Activated CD4-positive, alpha-beta T cell treated with anti-CD3 and anti-CD28 coated beads for 36 hours (primary cell): ENCODE data around the gene ANKRD40. TPM values are rescaled to one million over a fixed set of nuclear protein-coding genes. Genes with fewer than 3 reads are reported as not detected.
A peak's percentile ranks its signal among the peaks of the same experiment; 100 is the strongest.
"Not testable (repeated sequence)": the region's sequence is repeated elsewhere in the genome, so short reads cannot be mapped to it uniquely, and the experiment has no call there.

Experiments used
- ATAC-seq: fragments of 200-7000 bp; cut with Tn5 transposase; one replicate; pipeline ENCODE4 v1.10.0; 2021; ENCODE audit warnings: mild to moderate bottlenecking, moderate library complexity
- CTCF ChIA-PET: fragments of 350-600 bp; sonication (Branson Sonifier 250); formaldehyde crosslinking; loops from one replicate; lab custom pipeline; 2021; ENCODE audit warnings: antibody characterized with exemption; lab: Charles Lee
- POLR2A ChIA-PET: fragments of 350-600 bp; sonication (Branson Sonifier 250); formaldehyde crosslinking; loops from one replicate; lab custom pipeline; 2021; ENCODE audit warnings: antibody characterized with exemption, inconsistent platforms; lab: Charles Lee
- DNase-seq: peaks from one replicate; pipeline ENCODE4 v3.0.0-alpha.2; 2020
- H3K27ac Mint-ChIP-seq: one replicate; pipeline ENCODE4 v1.8.0; 2021; ENCODE audit warnings: mixed read lengths
- H3K27me3 Mint-ChIP-seq: one replicate; pipeline ENCODE4 v1.8.0; 2021; ENCODE audit warnings: mixed read lengths
- H3K36me3 Mint-ChIP-seq: one replicate; pipeline ENCODE4 v1.8.0; 2021; ENCODE audit warnings: low read depth, mixed read lengths
- H3K4me1 Mint-ChIP-seq: one replicate; pipeline ENCODE4 v1.8.0; 2021; ENCODE audit warnings: mixed read lengths
- H3K4me3 Mint-ChIP-seq: one replicate; pipeline ENCODE4 v1.8.0; 2021; ENCODE audit warnings: mild to moderate bottlenecking, moderate library complexity, mixed read lengths
- H3K9me3 Mint-ChIP-seq: one replicate; pipeline ENCODE4 v1.8.0; 2021; ENCODE audit warnings: low read depth, mixed read lengths
- intact Hi-C, 2 experiments: fragments of 100-400 bp; cut with DNase I in 1 of 2; cut with micrococcal nuclease in 1 of 2; formaldehyde crosslinking; loops; one replicate each; pipeline versions ENCODE4 v1.14.2 to v1.15.1; 2022 to 2024; cut with DNase I, micrococcal nuclease
- total RNA-seq, 2 experiments: library from RNA; stranded (reverse); gene quantifications; one replicate each; pipeline ENCODE4 v1.2.3, GENCODE V29; 2021

ANKRD40 gene
- total RNA-seq, 2 experiments from 2014 or later = 28.0 to 29.8 TPM

- H3K4me1 Mint-ChIP-seq = peaks cover 4% of the 10 kb centered on the region
- intact Hi-C loops = no loop called here
- no peaks in the 10 kb centered on the region for H3K9me3 Mint-ChIP-seq
- DNase-seq (no peak), ATAC-seq (no peak)
- no peaks in the 10 kb centered on the region for H3K36me3 Mint-ChIP-seq
- H3K4me3 Mint-ChIP-seq = no peak overlapping the region
- CTCF ChIA-PET = interaction anchor here (0.6 kb wide), 1 partner anchor 140 kb away, joined by 3 read pairs; no protein-coding TSS in a partner anchor
- H3K27ac Mint-ChIP-seq = no peak overlapping the region
- H3K27me3 Mint-ChIP-seq = peaks cover 4% of the 10 kb centered on the region
- POLR2A ChIA-PET = no interaction called here
Measured at GRCh38 chr17:50685334-50685665, 22.4 kb downstream of the ANKRD40 start.

DNA sequence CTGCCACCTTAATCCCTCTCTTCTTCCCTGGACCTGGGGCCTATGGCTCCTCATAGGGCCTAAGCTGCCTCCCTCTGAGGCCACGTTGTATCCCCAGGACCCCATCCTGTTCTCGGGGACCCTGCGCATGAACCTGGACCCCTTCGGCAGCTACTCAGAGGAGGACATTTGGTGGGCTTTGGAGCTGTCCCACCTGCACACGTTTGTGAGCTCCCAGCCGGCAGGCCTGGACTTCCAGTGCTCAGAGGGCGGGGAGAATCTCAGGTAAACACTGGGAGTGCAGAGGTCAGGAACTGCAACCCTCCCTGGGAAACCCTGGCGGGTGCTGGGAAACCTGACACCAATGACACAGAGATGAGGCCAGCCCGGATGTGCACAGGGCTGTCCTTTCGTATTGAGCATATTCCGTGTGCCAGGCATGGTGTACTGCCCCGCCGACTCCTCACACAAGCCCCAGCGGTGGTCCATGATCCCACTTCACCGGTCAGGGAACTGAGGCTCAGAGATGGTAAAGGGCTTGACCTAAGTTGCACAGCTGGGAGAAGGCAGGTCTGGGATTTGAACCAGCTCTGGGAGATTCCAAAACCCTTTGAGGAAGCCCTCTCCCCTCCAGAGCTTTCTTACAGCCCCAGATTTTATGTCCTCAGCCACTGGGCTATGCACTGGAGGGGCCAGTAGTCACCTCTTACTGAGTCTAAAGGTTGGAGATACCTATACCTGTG is 22.9 kb downstream of the ANKRD40 start:
- POLR2A ChIA-PET = no interaction called here
- Mint-ChIP-seq H3K27me3 (peaks cover 6% of the 10 kb centered on the region), H3K4me3 (no peak overlapping the region), H3K9me3 (no peaks in the 10 kb centered on the region), H3K36me3 (no peaks in the 10 kb centered on the region), H3K27ac (no peak overlapping the region), H3K4me1 (peaks cover 4% of the 10 kb centered on the region)
- DNase-seq (no peak), ATAC-seq (no peak)
- intact Hi-C loops = no loop called here
- CTCF ChIA-PET = interaction anchor here (0.6 to 0.8 kb wide), 3 partner anchors 40 to 241 kb away, joined by 3 to 4 read pairs (median 3); no protein-coding TSS in a partner anchor

GRCh38 chr17:50684288-50684611 is 23.5 kb downstream of the ANKRD40 start:
- H3K36me3 Mint-ChIP-seq = no peaks in the 10 kb centered on the region
- no peak overlapping the region for H3K4me3 Mint-ChIP-seq
- ChIA-PET POLR2A (no interaction called here), CTCF (interaction anchor here (0.5 to 0.8 kb wide), 4 partner anchors 40 to 241 kb away, joined by 3 to 4 read pairs (median 3); no protein-coding TSS in a partner anchor)
- H3K27me3 Mint-ChIP-seq = peaks cover 6% of the 10 kb centered on the region
- no peak overlapping the region for H3K27ac Mint-ChIP-seq
- peaks cover 4% of the 10 kb centered on the region for H3K4me1 Mint-ChIP-seq
- no peaks in the 10 kb centered on the region for H3K9me3 Mint-ChIP-seq
- DNase-seq (no peak), ATAC-seq (no peak)
- intact Hi-C loops = no loop called here

- DNase-seq (no peak), ATAC-seq (no peak)
- H3K27ac Mint-ChIP-seq = no peak overlapping the region
- H3K9me3 Mint-ChIP-seq = no peaks in the 10 kb centered on the region
- peaks cover 6% of the 10 kb centered on the region for H3K27me3 Mint-ChIP-seq
- H3K36me3 Mint-ChIP-seq = no peaks in the 10 kb centered on the region
- CTCF ChIA-PET = interaction anchor here (0.5 to 0.8 kb wide), 4 partner anchors 41 to 240 kb away, joined by 3 to 4 read pairs (median 3); no protein-coding TSS in a partner anchor
- peaks cover 4% of the 10 kb centered on the region for H3K4me1 Mint-ChIP-seq
- intact Hi-C loops = no loop called here
- POLR2A ChIA-PET = no interaction called here
- no peak overlapping the region for H3K4me3 Mint-ChIP-seq
Measured at GRCh38 chr17:50683434-50684287, 24.1 kb downstream of the ANKRD40 start.

DNA sequence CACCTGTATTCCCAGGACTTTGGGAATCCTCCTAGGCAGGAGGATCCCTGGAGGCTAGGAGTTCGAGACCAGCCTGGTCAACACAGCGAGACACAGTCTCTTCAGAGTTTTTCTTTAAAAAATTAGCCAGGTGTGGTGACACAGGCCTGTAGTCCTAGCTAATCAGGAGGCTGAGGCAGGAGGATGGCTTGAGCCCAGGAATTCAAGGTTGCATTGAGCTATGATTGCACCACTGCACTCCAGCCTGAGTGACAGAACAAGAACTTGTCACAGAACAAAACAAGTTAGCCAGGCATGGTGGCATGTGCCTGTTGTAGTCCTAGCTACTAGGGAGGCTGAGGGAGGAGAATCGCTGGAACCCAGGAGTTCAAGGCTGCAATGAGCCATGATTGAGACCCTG is 24.8 kb downstream of the ANKRD40 start:
- Mint-ChIP-seq H3K27ac (no peak overlapping the region), H3K36me3 (no peaks in the 10 kb centered on the region), H3K27me3 (peaks cover 6% of the 10 kb centered on the region), H3K4me1 (peaks cover 4% of the 10 kb centered on the region), H3K9me3 (no peaks in the 10 kb centered on the region), H3K4me3 (no peak overlapping the region)
- ChIA-PET POLR2A (no interaction called here), CTCF (interaction anchor here (1.0 kb wide), 1 partner anchor 36 kb away, joined by 3 read pairs; no protein-coding TSS in a partner anchor)
- DNase-seq (no peak), ATAC-seq (no peak)
- intact Hi-C loops = no loop called here

- intact Hi-C loops = no loop called here
- DNase-seq = no peak
- Mint-ChIP-seq H3K9me3 (no peaks in the 10 kb centered on the region), H3K27ac (no peak overlapping the region), H3K27me3 (peaks cover 6% of the 10 kb centered on the region), H3K4me3 (no peak overlapping the region), H3K36me3 (no peaks in the 10 kb centered on the region), H3K4me1 (peaks cover 4% of the 10 kb centered on the region)
- POLR2A ChIA-PET = no interaction called here
- CTCF ChIA-PET = interaction anchor here (1.0 kb wide), 1 partner anchor 36 kb away, joined by 3 read pairs; no protein-coding TSS in a partner anchor
- no peak for ATAC-seq
Measured at GRCh38 chr17:50682441-50682840, 25.3 kb downstream of the ANKRD40 start.

- DNase-seq = no peak
- Mint-ChIP-seq H3K4me1 (peaks cover 4% of the 10 kb centered on the region), H3K9me3 (no peaks in the 10 kb centered on the region), H3K27me3 (peaks cover 9% of the 10 kb centered on the region), H3K4me3 (no peak overlapping the region), H3K27ac (no peak overlapping the region), H3K36me3 (no peaks in the 10 kb centered on the region)
- peak; percentile 36 for ATAC-seq
- ChIA-PET CTCF (interaction anchor here (0.5 kb wide), 1 partner anchor 425 kb away, joined by 3 read pairs; no protein-coding TSS in a partner anchor), POLR2A (no interaction called here)
- intact Hi-C loops = loop anchor here in 1 of 2 experiments (2.0 kb wide), 1 partner anchor 135 kb away; the partner anchor contains the start of gene SPATA20
Measured at GRCh38 chr17:50681263-50682200, 26.2 kb downstream of the ANKRD40 start.

GRCh38 chr17:50680543-50681262 is 27.0 kb downstream of the ANKRD40 start:
- not testable (repeated sequence) for H3K27me3 Mint-ChIP-seq, H3K4me3 Mint-ChIP-seq, H3K4me1 Mint-ChIP-seq, H3K9me3 Mint-ChIP-seq, DNase-seq, H3K27ac Mint-ChIP-seq, ATAC-seq, H3K36me3 Mint-ChIP-seq
- POLR2A ChIA-PET = interaction anchor here (0.7 kb wide), 1 partner anchor 225 kb away, joined by 4 read pairs; no protein-coding TSS in a partner anchor
- intact Hi-C loops = loop anchor here in 1 of 2 experiments (2.0 kb wide), 1 partner anchor 134 kb away; the partner anchor contains the start of gene SPATA20
- CTCF ChIA-PET = interaction anchor here (1.1 kb wide), 1 partner anchor 48 kb away, joined by 3 read pairs; no protein-coding TSS in a partner anchor

GRCh38 chr17:50680126-50680525 is 27.6 kb downstream of the ANKRD40 start:
- ATAC-seq (no peak), DNase-seq (no peak)
- Mint-ChIP-seq H3K9me3 (no peaks in the 10 kb centered on the region), H3K27me3 (peaks cover 9% of the 10 kb centered on the region), H3K4me3 (no peak overlapping the region), H3K36me3 (no peaks in the 10 kb centered on the region), H3K27ac (no peak overlapping the region), H3K4me1 (peaks cover 4% of the 10 kb centered on the region)
- ChIA-PET CTCF (interaction anchor here (1.1 kb wide), 1 partner anchor 48 kb away, joined by 3 read pairs; no protein-coding TSS in a partner anchor), POLR2A (no interaction called here)
- intact Hi-C loops = loop anchor here in 1 of 2 experiments (2.0 kb wide), 1 partner anchor 133 kb away; the partner anchor contains the start of gene SPATA20

DNA sequence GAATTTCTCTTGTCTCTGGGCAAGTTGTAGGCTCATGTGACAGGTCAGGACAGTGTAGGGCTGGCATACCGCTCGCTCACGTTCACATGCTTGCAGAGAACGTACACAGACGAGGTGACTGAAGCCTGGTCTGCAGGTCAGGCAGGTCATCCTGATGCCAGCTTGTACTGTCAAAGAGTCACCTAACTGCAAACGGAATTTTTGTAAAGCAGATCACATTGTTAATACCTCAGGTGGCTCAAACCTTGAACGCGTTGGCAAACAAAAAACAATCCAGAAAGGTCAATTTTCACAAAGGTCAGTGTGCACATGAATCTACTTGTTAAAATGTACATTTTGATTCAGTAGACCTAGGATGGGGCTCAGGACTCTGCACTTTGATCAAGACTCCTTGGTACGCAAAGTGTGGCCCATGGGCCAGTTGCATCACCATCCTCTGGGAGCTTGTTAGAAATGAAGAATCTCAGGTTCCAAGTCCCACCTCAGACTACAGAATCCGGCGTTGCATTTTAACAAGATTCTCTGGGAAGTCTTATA is 28.6 kb downstream of the ANKRD40 start:
- DNase-seq (no peak), ATAC-seq (no peak)
- CTCF ChIA-PET = no interaction called here
- POLR2A ChIA-PET = interaction anchor here (0.6 kb wide), 1 partner anchor 16 kb away, joined by 6 read pairs; no protein-coding TSS in a partner anchor
- no peak overlapping the region for H3K27ac Mint-ChIP-seq
- H3K36me3 Mint-ChIP-seq = no peaks in the 10 kb centered on the region
- peaks cover 9% of the 10 kb centered on the region for H3K27me3 Mint-ChIP-seq
- intact Hi-C loops = no loop called here
- peaks cover 4% of the 10 kb centered on the region for H3K4me1 Mint-ChIP-seq
- H3K4me3 Mint-ChIP-seq = no peak overlapping the region
- no peaks in the 10 kb centered on the region for H3K9me3 Mint-ChIP-seq
